H1 (cell line): Measurements from ENCODE around the gene C20orf96. TPM values are rescaled to one million over a fixed set of nuclear protein-coding genes. Genes with fewer than 3 reads are reported as not detected.

Experiments
- CBX8 ChIP-seq: fragments of 300-800, 300-1000 bp; sonication (generic); IDR thresholded peaks from 2 replicates; pipeline ENCODE4 v1.7.1; 2016; ENCODE audit warnings: low read depth, low read length, borderline replicate concordance
- CEBPB ChIP-seq: IDR thresholded peaks from 2 replicates; pipeline ENCODE4 v1.6.1; 2012; ENCODE audit warnings: low read depth, low read length
- CHD2 ChIP-seq: IDR thresholded peaks from 2 replicates; pipeline ENCODE4 v1.6.1; 2012; ENCODE audit warnings: low read length, improper control_type of control experiment
- CREB1 ChIP-seq: IDR thresholded peaks from 2 replicates; pipeline ENCODE4 v1.6.1; 2012; ENCODE audit warnings: inconsistent platforms
- EGR1 ChIP-seq: IDR thresholded peaks from 2 replicates; pipeline ENCODE4 v1.6.1; 2011; ENCODE audit warnings: low read depth, low read length, borderline replicate concordance
- GTF2F1 ChIP-seq: IDR thresholded peaks from 2 replicates; pipeline ENCODE4 v1.6.1; 2012; ENCODE audit warnings: low read depth, low read length, improper control_type of control experiment, borderline replicate concordance
- HDAC2 ChIP-seq, 2 experiments: fragments of 300-600 bp in 1 of 2; sonication (generic) in 1 of 2; IDR thresholded peaks; 2 replicates each; pipeline ENCODE4 v1.6.1; 2011 to 2012; ENCODE audit warnings: low read depth in 2 of 2, low read length in 2 of 2, mild to moderate bottlenecking in 2 of 2, moderate library complexity in 2 of 2, borderline replicate concordance in 1 of 2, inconsistent platforms in 1 of 2
- JUND ChIP-seq: IDR thresholded peaks from 2 replicates; pipeline ENCODE4 v1.6.1; 2011; ENCODE audit warnings: mild to moderate bottlenecking, improper control_type of control experiment, low read length
- SUZ12 ChIP-seq: fragments of 200-600 bp; sonication (generic); IDR thresholded peaks from 2 replicates; pipeline ENCODE4 v1.6.1; 2012; ENCODE audit warnings: mild to moderate bottlenecking, inconsistent platforms, low read length, moderate library complexity, mixed read lengths
- polyA plus RNA-seq, 7 experiments: library from polyadenylated mRNA; depleted of rRNA in 3 of 7; stranded (reverse) in 5 of 7; unstranded in 2 of 7; fragments of >200 nt in 5 of 7; fragments of 200-250 nt in 2 of 7; gene quantifications; 1 replicate in 5 of 7; 2 replicates in 1 of 7; 4 replicates in 1 of 7; pipeline versions ENCODE4 v1.2.1 to v1.2.3, GENCODE V29; 2011 to 2013; ENCODE audit warnings: missing spikeins in 2 of 7, mixed read lengths in 2 of 7
- total RNA-seq: library from RNA; stranded (reverse); fragmentation: NEBNext Ultra II Directional; extraction: Animal tissue kit (Norgen Biotek cat#: 25700); gene quantifications from 2 replicates; pipeline ENCODE4 v1.2.1, GENCODE V29; 2021

The C20orf96 gene
- total and polyA plus RNA-seq, 2 of the 8 experiments (the other 6 are each of a cell fraction or from before 2014, with no cell fraction given): 19.2 to 21.0 TPM

DNA sequence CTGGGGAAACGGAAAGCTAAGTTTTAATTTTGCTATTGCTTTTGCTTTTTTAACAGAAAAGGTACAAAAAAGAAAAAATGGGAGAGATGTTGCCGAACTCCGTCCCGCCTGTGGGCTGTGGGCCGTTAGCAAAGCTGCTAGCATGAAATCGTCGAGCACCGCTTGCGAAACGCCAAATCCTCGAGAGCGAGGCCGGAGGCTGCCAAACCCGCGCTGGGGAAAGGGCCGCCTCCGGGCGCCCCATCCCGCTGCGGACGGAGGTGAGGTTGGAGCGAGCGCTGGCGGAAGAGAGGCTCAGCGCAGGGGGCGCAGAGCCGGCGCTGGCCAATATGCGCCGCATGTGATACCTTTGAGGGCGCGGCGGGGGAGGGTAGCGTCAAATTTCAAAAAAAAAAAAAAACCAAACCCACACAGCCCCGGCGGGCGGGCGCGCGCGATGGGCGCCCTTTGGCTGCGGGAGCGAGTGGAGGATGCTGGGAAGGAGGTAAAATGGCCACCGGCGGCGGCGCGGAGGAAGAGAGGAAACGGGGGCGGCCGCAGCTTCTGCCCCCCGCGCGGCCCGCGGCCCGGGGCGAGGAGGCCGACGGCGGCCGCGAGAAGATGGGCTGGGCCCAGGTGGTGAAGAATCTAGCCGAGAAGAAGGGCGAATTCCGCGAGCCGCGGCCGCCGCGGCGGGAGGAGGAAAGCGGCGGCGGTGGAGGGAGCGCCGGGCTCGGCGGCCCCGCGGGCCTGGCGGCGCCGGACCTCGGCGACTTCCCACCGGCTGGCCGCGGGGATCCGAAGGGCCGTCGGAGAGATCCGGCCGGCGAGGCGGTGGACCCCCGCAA, 6.8 kb upstream of the C20orf96 start, which contains the start of gene ZCCHC3 (continued):
- TF ChIP-seq JUND (peak; percentile 11; the same call in 1 of the 2 replicates), EGR1 (peak; percentile 46; the same call in 1 of the 2 replicates), CEBPB (peak; percentile 90), HDAC2 (IDR thresholded peaks at IDR 0.05; ENCODE audit: borderline replicate concordance in 1 of 2, low read depth in 2 of 2, low read length in 2 of 2) (no peak; a peak in 1 of 4 replicates), CHD2 (peak; percentile 67), CBX8 (no peak), CREB1 (peak; percentile 78), SUZ12 (no peak), GTF2F1 (peak; percentile 84; the same call in 1 of the 2 replicates)
